GM08714 (cell line): ENCODE results near the gene GSE1.

Experiments
- H3K4me3 ChIP-seq: fragments of 200-500 bp; sonication (Bioruptor generic); 2 replicates; pipeline ENCODE4 v1.5.1; 2014; ENCODE audit warnings: mild to moderate bottlenecking, low read length, inconsistent platforms
- ZNF274 ChIP-seq: IDR thresholded peaks from 2 replicates; pipeline ENCODE4 v1.6.1; 2012; ENCODE audit warnings: mild to moderate bottlenecking, low read depth, low read length

Gene GSE1

DNA sequence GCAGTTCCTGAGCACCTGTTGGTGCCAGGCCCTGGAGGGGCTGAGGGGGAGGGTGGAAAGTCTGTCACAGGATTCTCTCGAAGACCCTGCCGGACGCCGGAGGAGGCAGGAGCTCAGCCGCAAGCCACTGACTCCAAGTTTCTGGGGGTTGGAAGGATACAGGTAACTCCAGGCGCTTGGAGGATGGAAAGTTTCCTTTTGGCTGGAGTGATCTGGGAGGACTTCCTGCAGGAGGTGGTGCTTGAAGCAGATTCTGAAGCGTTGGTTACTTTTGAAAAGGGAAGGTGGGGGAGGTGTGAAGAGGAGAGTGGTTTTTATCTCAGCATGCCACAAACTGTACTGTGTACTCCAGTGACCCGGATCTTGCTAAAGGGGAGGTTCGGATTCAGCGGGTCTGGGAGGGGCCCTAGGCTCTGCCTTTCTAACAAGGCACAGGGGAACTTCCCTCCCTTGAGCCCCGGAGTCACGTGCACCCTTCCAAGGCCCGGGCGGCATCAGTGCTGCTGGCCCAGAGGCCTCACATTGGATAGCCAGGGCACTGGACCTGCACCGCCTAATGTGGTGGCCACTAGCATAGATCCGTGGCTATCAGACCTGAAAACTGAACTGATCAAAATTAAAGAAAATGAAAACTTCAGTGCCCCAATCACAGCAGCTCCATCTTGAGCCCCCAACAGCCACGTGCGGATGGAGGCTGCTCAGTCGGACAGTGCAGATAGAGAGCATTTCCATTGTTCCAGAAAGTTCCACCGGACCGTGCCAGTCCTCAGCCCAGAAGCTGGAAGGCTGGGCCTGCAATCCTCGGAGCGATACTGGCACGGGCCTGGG is 42.2 kb upstream of the GSE1 start:
- TF ChIP-seq ZNF274, result no peak
- H3K4me3 ChIP-seq, result peak overlapping the region; percentile 15; the same call in 1 of the 2 replicates

DNA sequence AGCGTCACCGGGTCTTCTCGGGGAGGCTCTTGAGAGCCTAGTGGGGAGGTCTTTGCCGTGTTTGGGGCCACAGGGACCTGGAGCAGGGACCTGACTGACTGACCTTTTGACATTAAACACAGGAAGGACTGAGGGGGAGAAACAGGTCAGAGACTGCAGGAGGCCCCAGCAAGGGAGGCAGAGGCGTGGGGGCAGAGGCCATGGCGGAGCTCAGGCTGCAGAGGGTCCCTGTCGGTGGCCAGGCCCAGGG is 41.6 kb upstream of the GSE1 start:
- H3K4me3 ChIP-seq, result no peak overlapping the region; the same call in 1 of the 2 replicates
- no peak for TF ChIP-seq ZNF274

DNA sequence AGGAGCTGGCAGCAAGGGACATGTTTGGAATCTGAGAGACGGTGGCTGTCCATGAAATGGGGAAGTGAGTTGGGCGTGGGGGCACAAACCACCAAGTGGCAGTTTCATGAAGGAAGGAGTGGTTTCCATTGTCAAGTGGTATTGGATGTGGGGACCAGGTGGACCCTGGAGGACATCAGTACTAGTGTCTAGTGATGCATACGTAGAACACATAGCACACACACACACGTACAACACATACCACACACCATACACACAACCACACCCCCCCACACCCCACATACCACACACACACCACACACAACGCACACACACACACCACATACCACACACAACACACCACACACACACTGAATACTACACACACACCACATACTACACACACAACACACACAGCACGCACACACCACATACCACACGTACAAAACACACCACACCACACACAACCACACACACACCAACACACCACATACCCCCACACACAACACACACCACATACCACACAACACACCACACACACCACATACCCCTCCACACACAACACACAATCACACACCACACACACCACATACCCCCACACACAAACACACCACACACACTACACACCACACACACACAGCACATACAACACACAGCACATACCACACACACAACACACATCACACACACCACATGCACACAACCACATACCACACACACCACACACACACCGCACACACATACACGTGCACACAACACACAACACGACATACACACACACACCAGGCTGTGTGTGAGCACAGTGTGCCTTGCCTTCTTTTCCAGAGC is 41.1 kb upstream of the GSE1 start:
- no peak overlapping the region; the same call in 1 of the 2 replicates for H3K4me3 ChIP-seq
- no peak for TF ChIP-seq ZNF274

DNA sequence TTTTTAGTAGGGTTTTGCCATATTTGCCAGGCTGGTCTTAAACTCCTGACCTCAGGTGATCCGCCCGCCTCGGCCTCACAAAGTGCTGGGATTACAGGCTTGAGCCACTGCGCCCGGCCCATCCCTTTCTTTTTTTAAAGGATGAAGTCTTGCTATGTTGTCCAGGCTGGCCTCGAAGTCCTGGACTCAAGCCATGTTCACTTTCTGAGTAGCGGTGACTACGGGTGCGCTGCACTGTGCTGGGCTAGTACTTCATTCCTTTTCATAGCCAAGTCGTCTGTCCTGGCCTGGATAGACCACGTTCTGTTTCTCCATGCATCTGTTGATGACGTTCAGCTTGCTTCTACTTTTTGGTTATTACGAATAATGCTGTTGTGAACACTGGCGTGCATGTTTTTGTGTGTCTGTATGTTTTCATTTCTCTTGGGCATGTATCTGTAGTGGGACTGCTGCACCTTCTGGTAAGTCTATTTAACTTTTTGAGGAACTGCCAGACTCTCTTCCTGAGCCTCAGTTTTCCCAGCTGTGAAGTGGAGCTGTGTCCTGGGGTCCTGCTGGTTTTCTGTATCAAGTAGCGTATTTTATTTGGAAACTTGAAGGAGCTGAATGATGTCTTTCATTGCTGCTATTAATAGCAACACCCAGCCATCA is 40.0 kb upstream of the GSE1 start:
- TF ChIP-seq ZNF274, result no peak
- no peak overlapping the region for H3K4me3 ChIP-seq

DNA sequence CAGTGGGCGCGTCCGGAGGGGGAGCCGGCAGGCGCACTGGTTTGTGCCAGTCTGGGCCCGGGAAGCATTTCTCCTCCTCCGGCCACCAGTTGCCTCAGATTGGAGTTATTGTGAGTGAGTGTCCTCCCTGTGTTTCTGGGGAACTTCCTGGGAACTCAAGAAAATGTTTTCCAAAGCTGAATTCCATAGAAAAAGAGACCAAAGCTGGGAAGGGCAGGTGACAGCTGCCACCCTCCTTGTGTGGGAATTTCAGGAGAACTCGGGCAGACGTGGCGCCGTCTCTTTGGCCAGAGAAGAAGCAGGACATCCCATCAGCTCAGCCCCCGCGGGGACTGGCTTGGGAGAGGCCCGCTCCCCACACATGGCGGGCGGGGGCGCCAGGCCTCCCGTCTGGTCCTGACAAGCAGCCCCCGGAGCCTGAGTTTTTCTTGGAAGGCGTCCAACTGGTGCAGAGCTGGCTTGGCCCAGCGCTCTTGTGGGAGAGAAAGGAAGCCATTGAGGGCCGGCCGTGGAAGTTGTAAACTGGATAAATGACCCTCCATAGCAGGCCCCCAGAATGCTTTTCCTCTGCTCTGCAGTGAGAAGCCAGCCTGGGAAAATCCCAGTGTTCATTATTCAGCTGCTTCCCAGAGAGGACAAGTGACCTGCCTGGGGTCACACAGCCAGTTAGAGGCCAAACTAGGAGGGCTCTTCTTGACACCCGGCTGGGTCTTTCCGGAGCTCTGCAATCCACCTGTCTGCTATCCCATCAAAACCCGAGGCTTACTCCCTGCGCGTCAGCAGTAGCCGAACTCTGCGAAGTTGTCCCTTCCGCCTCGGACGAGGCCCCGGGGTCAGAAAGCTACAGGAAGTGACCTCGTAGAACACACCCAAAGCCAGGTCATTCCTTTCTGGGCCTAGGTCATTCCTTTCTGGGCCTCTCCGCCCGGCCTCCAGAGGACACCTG is 39.2 kb upstream of the GSE1 start:
- TF ChIP-seq ZNF274, result no peak
- no peak overlapping the region for H3K4me3 ChIP-seq

DNA sequence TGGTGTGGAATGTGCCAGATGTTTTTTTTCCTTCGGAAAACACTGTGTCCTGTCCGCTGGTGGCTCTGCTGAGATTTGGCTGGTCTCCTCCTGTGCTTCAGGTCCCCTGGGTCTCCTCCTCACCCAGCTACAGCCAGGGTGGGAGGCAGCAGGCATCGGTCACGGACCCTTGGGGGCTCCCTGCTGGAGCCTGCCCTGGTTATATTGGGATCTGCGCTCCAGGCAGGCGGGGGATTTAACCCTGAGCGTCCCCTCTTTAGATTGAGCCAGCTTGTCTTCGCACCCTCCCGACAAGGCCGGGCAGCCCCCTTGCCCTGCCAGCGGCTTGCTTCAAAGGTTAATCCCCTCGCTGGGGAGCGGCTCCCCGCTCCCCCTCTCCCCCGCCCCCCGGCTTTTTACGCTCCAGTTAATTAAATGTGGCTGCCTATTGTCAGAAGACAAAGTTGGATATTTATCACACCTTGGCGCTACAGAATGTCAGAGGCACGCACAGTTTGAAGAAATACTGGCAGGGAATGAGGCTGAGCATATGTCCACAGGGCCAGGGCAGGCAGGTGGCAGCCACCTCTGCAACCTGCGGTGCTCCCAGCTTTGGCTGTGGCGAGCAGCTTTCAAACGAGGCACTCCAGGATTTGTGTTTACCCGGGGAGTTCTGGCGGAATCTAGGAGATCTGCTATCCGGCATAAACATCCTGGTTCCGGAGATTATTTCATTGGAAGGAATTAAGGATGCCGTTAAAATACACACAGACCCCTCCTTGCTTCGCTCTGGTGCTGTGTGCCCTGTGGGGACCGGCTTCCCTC is 38.2 kb upstream of the GSE1 start:
- H3K4me3 ChIP-seq, result no peak overlapping the region
- TF ChIP-seq ZNF274, result no peak

DNA sequence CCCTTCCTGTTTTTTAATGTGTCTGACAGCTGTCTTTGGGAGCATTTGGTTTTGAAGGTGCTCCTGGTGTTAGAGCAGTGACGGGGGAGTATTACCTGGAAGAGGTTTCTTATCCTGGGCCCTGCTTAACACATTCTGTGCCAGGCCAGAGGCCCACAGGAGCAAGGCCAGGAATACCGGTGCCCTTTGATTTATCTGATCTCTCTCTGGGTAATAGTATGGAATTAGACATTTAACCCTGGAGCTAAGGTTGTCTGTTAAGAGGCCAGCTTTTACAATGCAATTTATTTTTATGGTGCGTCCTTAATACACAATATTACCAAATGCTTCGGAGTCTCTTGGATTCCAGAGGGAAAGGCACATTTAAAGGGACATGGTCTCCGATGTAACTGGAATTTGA is 37.2 kb upstream of the GSE1 start:
- no peak for TF ChIP-seq ZNF274
- no peak overlapping the region for H3K4me3 ChIP-seq

DNA sequence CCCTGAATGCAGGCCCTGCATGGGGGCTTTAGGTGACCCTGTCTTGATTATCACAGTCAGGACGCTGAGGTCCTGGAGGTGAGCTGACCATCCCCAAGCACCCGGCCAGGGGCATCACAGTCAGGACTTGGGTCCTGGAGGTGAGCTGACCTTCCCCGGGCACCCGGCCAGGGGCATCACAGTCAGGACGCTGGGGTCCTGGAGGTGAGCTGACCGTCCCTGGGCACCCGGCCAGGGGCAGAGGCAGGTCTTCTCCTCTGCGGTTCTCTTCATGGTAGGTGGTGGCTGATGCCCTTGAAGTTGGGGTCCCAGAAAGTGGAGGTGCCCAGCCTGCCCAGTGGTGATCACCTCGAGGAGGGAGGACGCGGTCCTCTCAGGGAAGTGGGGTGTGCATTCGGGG is 36.2 kb upstream of the GSE1 start:
- no peak overlapping the region for H3K4me3 ChIP-seq
- TF ChIP-seq ZNF274, result no peak

DNA sequence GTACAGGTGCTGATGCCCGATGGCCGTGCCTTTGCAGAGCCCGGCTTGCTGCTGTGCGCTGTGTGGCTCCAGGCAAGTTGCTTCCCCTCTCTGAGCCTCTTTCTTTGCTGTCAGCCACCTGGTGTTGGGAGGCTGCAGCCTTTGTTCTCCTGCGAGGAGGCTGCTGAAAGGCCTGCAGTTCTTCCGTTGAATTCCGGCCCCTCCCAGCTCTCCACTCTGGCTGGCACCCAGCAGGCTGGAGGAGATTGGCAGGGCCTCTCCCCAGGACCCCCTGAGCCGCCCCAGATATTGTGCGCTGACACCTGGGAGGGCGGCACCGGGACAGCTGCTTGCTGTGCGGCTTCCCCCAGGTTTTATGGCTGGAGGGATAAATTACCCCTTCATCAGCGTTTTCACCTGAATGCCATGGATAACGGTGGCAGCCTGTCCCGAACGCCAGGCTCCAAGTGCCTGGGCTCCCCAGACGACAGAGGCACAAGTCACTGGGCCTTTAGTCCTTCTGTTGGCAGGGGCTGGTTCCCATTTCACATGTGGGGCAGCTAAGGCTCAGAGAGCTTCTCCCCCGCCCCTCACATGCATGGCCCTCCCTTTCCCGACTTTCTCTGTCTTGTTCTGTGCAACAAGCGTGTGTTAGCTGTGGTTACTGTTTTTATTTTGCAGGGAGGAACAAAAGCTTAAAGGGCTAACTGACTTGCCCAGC is 35.1 kb upstream of the GSE1 start:
- no peak overlapping the region for H3K4me3 ChIP-seq
- no peak for TF ChIP-seq ZNF274

DNA sequence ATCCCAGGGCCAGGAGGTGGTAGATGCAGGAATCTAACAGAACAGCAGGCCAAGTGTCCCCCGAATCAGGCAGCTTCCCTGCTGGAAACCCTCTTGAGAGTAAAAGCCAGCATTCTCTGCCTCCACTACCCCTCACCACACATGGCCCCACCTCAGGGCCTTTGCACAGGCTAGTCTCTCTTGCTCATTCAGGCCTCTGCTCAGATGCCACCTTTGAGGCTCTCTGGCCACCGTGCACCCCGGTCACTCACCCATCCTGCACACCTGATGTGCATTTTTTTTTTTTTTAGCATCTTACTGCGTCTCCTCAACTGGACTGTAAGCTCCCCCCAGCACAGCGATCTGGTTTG is 34.5 kb upstream of the GSE1 start:
- no peak for TF ChIP-seq ZNF274
- no peak overlapping the region for H3K4me3 ChIP-seq

DNA sequence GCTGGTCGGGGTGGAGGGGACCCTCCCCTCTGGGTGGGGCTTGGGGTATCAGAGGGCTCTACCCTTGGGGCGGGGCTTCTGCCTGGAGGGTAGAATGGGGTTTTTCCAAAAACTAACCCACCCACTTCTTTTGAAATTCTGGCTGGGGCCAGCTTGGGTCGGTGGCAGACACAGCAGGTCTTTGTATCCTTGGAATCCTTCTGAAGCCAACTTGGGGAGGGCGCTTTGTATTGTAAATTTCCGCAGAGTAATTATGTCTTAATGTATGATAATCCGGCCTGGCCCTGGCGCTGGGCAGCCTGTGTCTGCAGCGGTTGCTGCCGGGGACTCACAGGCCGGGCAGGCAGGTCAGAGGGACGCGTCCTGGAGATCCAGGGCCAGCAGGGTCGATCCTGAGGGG is 33.9 kb upstream of the GSE1 start:
- no peak overlapping the region for H3K4me3 ChIP-seq
- no peak for TF ChIP-seq ZNF274

DNA sequence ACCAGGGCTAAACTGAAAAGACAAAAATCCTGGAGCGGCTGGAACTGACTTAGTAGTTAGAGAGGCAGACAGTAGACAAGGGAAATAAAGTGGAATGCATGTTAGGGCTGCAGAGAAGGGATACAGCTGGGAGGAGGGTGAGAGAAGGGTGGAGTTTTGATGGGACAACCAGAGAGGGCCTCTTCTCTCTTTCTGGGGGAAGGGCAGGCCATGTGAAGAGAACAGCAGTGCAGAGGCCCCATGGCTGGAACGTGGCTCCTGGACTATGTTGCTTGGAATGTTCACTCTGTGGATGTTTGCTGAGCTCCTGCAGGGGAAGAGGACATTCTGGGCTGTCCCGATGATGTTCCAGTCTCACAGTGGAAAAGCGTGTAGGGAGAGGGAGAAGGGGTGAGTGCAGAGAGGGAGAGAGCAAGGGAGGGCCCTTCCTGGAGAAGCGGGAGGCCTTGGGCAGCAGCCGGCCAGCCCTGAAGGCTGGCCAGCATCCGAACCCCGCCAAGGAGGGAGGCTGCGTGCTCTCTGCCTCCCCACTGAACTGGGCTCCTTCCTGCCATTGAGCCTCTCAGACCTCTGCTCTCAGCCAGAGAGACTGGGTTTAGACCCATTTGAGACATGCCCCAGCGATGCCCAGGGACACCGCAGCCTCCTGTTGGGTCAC is 33.1 kb upstream of the GSE1 start:
- no peak for TF ChIP-seq ZNF274
- H3K4me3 ChIP-seq, result no peak overlapping the region
